Mucosa of descending colon (tissue), 3 donors: Measurements from ENCODE around the gene SLC1A2. TPM values are rescaled to one million over a fixed set of nuclear protein-coding genes. Genes with fewer than 3 reads are reported as not detected.

Source experiments
- ATAC-seq: fragments of 200-7000 bp; cut with Tn5 transposase; one replicate; pipeline ENCODE4 v1.9.1; 2020; ENCODE audit warnings: mild to moderate bottlenecking, moderate library complexity
- DNase-seq, 3 donors: peaks; one replicate each; pipeline ENCODE4 v3.0.0-alpha.2; 2020
- H3K36me3 ChIP-seq: fragments of 200-600 bp; one replicate; pipeline ENCODE4 v1.8.0; 2021; ENCODE audit warnings: low read depth, mild to moderate bottlenecking
- H3K4me1 ChIP-seq: fragments of 200-600 bp; one replicate; pipeline ENCODE4 v1.8.0; 2021; ENCODE audit warnings: low read depth, mild to moderate bottlenecking
- H3K4me3 ChIP-seq: fragments of 200-600 bp; one replicate; pipeline ENCODE4 v1.8.0; 2021; ENCODE audit warnings: mild to moderate bottlenecking
- H3K9me3 ChIP-seq: fragments of 200-600 bp; one replicate; pipeline ENCODE4 v1.8.0; 2021; ENCODE audit warnings: mild to moderate bottlenecking
- intact Hi-C, 2 donors: fragments of 100-400 bp; cut with DNase I in 1 of 2; cut with micrococcal nuclease in 1 of 2; formaldehyde crosslinking; loops; one replicate each; pipeline versions ENCODE4 v1.11.0 to v1.11.1; 2022; cut with DNase I, micrococcal nuclease
- total RNA-seq, 3 donors: library from RNA; stranded (reverse); fragmentation: NEBNext Ultra II Directional in 2 of 3; extraction: Animal tissue kit (Norgen Biotek cat#: 25700) in 2 of 3; gene quantifications; one replicate each; pipeline versions ENCODE4 v1.2.1 to v1.2.4, GENCODE V29; 2021 to 2023
- TF ChIP-seq, protein P1 (sequence below): fragments of 200-600 bp; IDR thresholded peaks from one replicate; pipeline ENCODE4 v1.8.0; 2022; ENCODE audit warnings: antibody characterized with exemption, mild to moderate bottlenecking
- donor health status: DM: no; HTN: no; CAD: no; lungs with moderate emphysema.
- donor health status: DM: no; HTN: no; CAD: no.
- donor health status: DM: no; HTN: yes; CAD: no.

The SLC1A2 gene
- total RNA-seq, 3 donors from 2014 or later = 0.12 to 1.1 (median 0.32) TPM

DNA sequence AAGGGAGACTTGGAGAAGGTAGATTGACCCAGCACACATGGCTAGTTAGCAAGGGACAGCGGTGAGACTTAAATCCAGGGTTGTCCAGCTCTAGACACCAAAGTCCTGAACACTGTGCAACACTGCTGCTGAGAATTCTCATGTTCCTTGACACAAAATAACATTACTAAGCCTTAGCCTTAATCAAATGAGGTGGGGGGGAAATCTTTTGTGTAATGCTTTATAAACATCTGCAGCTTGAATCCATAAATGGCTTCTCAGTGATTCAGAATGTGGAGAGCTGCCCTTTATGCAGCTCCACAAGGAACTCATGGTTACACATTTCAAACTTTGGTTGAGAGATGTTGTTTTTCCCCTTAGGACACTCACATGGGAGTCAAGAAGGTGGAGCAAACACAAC lies 200.4 kb downstream of the SLC1A2 start:
- ATAC-seq (no peak), DNase-seq (no peak)
- TF ChIP-seq, protein P1, sequence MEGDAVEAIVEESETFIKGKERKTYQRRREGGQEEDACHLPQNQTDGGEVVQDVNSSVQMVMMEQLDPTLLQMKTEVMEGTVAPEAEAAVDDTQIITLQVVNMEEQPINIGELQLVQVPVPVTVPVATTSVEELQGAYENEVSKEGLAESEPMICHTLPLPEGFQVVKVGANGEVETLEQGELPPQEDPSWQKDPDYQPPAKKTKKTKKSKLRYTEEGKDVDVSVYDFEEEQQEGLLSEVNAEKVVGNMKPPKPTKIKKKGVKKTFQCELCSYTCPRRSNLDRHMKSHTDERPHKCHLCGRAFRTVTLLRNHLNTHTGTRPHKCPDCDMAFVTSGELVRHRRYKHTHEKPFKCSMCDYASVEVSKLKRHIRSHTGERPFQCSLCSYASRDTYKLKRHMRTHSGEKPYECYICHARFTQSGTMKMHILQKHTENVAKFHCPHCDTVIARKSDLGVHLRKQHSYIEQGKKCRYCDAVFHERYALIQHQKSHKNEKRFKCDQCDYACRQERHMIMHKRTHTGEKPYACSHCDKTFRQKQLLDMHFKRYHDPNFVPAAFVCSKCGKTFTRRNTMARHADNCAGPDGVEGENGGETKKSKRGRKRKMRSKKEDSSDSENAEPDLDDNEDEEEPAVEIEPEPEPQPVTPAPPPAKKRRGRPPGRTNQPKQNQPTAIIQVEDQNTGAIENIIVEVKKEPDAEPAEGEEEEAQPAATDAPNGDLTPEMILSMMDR = no peak
- H3K4me1 ChIP-seq = no peaks in the 10 kb centered on the region
- H3K9me3 ChIP-seq = no peaks in the 10 kb centered on the region
- no peaks in the 10 kb centered on the region for H3K36me3 ChIP-seq
- intact Hi-C loops = no loop called here
- H3K4me3 ChIP-seq = no peak overlapping the region

DNA sequence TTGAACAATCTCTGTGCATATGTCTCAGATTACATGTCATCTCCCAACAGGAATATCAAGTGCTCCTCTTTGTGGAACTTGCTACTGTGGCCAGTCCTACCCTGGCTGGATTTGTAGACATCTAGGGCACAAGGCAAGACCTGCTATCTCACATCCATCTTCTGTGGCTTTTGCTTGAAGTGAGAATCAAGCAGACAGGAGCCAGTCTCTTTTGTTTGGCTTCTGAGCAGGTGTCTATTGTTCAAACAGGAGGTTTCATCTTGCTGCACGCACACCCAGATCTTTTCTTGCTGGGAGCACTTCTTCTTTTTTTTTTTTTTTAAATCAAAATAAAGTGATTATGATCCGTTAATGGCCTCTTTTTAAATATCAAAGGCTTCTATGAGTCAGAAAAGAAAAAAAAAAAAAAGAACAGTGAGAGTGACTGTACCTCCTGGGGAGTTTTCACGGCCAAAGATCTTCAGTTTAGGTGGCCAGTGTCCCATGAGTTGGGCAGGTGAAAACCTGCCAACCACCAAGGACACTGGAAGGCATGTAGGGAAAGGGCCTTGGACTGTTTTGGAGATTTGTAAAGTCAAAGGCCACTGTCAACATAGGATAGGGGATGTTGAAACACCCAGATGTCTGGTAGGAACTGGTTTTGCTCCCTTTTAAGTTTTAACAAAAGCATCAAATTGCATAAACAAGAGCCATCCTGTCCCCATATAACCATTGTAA lies 202.2 kb downstream of the SLC1A2 start:
- H3K4me1 ChIP-seq = no peaks in the 10 kb centered on the region
- intact Hi-C loops = no loop called here
- H3K36me3 ChIP-seq = no peaks in the 10 kb centered on the region
- ATAC-seq (no peak), DNase-seq (no peak)
- no peaks in the 10 kb centered on the region for H3K9me3 ChIP-seq
- TF ChIP-seq, protein P1 = no peak
- no peak overlapping the region for H3K4me3 ChIP-seq

DNA sequence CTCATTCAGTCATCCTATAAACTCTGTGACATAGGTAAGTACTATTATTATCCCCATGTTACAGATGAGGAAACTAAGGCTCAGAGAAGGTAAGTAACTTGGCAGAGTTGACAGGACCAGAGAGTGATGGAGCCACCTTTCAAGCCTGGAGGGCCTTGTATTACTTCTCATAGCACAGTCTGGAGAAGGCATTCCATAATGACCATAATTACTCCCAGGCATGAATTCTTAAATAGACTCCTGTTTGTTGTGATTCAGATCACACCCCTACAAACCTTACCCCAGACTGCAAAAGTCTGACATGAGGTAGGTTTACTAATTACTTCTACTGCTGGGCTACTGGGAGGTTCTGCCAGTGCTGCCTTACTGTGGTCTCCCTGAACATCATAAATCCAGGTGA lies 203.4 kb downstream of the SLC1A2 start:
- Histone ChIP-seq H3K4me3 (no peak overlapping the region), H3K36me3 (no peaks in the 10 kb centered on the region), H3K4me1 (no peaks in the 10 kb centered on the region), H3K9me3 (no peaks in the 10 kb centered on the region)
- DNase-seq (no peak), ATAC-seq (no peak)
- intact Hi-C loops = no loop called here
- TF ChIP-seq, protein P1 = no peak

DNA sequence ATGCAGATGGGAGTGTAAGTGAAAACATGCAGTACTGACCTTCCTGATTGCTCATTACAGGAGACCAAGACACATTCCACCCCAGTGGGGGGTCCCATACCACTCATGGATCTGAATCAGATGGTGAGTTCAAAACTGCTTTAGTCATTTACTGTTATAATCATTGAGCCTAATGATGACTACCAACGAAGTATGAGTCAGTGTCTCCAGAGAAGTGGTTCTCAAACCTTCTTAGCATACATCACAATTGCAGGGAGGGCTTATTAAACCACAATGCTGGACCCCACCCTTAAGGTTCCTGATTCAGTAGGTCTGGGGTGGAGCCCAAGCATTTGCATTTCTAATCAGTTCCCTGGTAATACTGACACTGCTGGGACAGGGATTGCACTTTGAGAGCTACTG lies 204.6 kb downstream of the SLC1A2 start:
- intact Hi-C loops = no loop called here
- TF ChIP-seq, protein P1 = no peak
- peak; percentile 44 for ATAC-seq
- no peak for DNase-seq
- Histone ChIP-seq H3K4me1 (no peaks in the 10 kb centered on the region), H3K9me3 (no peaks in the 10 kb centered on the region), H3K36me3 (no peaks in the 10 kb centered on the region), H3K4me3 (no peak overlapping the region)

DNA sequence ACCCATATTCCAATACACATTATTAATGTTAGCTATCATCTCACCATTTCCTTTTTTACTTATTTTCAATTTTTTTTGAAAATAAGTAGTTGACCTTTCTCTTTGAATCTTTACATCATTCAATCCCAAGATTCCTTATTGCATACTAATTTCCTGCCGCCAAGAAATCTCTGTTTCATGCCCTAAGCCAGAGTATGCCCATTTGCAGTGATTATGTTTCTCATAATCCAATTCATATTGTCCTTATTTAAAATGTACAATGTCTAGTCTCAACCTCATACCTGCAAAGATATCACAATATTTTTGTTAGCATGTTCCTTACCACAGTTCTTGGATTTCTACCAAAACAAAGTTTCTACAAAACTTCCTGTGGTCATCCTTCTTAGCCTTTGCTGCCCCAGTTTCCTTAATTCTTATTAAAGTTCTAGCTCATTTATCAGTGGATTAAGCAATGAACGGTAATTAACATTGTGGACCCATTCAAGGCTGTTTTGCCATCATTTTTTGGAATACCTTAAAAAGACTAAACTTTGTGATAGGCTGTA lies 205.1 kb downstream of the SLC1A2 start:
- ATAC-seq (no peak), DNase-seq (no peak)
- TF ChIP-seq, protein P1 = no peak
- Histone ChIP-seq H3K4me1 (no peaks in the 10 kb centered on the region), H3K9me3 (no peaks in the 10 kb centered on the region), H3K36me3 (no peaks in the 10 kb centered on the region), H3K4me3 (no peak overlapping the region)
- intact Hi-C loops = no loop called here
